Esophagus squamous epithelium (tissue), 5 donors: ENCODE results near the gene DUSP22. TPM values are rescaled to one million over a fixed set of nuclear protein-coding genes. Genes with fewer than 3 reads are reported as not detected.

Experiments used
- DNase-seq: peaks from one replicate; lab custom pipeline; 2025; lab: John Stamatoyannopoulos, UW
- H3K27ac ChIP-seq, 4 donors: fragments of 200-600 bp; sonication (generic); one replicate each; pipeline ENCODE4 v1.5.1; 2016 to 2019; ENCODE audit warnings: mild to moderate bottlenecking in 1 of 4
- H3K27me3 ChIP-seq, 4 donors: fragments of 200-600 bp; sonication (generic); 1 replicate in 3 of 4; 2 replicates in 1 of 4; pipeline versions ENCODE4 v1.5.1 to v1.6.0; 2017 to 2021; ENCODE audit warnings: antibody characterized with exemption in 1 of 4
- H3K36me3 ChIP-seq, 3 donors: fragments of 200-600 bp; sonication (generic); one replicate each; pipeline ENCODE4 v1.5.1; 2016 to 2019
- H3K4me1 ChIP-seq, 3 donors: fragments of 200-600 bp; sonication (generic); one replicate each; pipeline ENCODE4 v1.5.1; 2017 to 2019
- H3K4me3 ChIP-seq, 4 donors: fragments of 200-600 bp; sonication (generic); 1 replicate in 3 of 4; 2 replicates in 1 of 4; pipeline ENCODE4 v1.5.1; 2016 to 2019; ENCODE audit warnings: mild to moderate bottlenecking in 2 of 4, moderate library complexity in 1 of 4
- H3K9me3 ChIP-seq, 3 donors: fragments of 200-600 bp; sonication (generic); one replicate each; pipeline ENCODE4 v1.5.1; 2016 to 2019
- CTCF ChIP-seq, 6 experiments: fragments of 450-650 bp in 4 of 6; fragments of 200-600 bp in 2 of 6; sonication (generic) in 2 of 6; IDR thresholded peaks; one replicate each; pipeline ENCODE4 v1.5.1; 2016 to 2019; ENCODE audit warnings: antibody characterized with exemption in 6 of 6, mild to moderate bottlenecking in 4 of 6, moderate library complexity in 4 of 6
- POLR2A ChIP-seq, 4 donors: fragments of 450-650 bp; IDR thresholded peaks; one replicate each; pipeline ENCODE4 v1.6.1; 2017; ENCODE audit warnings: antibody characterized with exemption in 4 of 4, mild to moderate bottlenecking in 4 of 4, moderate library complexity in 3 of 4
- WGBS, 2 donors: methylation state at CpG; one replicate each; pipeline ENCODE4 v1.1.5; 2018; 5-methylcytosine and 5-hydroxymethylcytosine counted together
- intact Hi-C: fragments of 100-400 bp; cut with DNase I; formaldehyde crosslinking; loops from one replicate; pipeline ENCODE4 v1.15.0; 2022
- total RNA-seq, 4 donors: library from RNA; depleted of rRNA; stranded (reverse); fragments of >200 nt; gene quantifications; one replicate each; pipeline ENCODE4 v1.1.0, GENCODE V29; 2016
- donor health status: DM: yes; HTN: yes; CAD: no.

Gene DUSP22
- total RNA-seq, 4 donors from 2014 or later = 34.2 to 54.6 (median 45.2) TPM

GRCh38 chr6:290111-290922 is 2.0 kb upstream of the DUSP22 start:
- WGBS, 2 donors = 69 to 72% methylated on average over 9 of the region's 9 CpGs
- intact Hi-C loops = no loop called here
- Histone ChIP-seq H3K4me1 (peaks cover 8 to 47% (median 22%) of the 10 kb centered on the region in 3 donors), H3K9me3 (no peaks in the 10 kb centered on the region), H3K27me3 (no peaks in the 10 kb centered on the region), H3K36me3 (no peaks in the 10 kb centered on the region), H3K27ac (no peak overlapping the region), H3K4me3 (no peak overlapping the region)
- no peak for TF ChIP-seq CTCF (IDR thresholded peaks at IDR 0.05)
- TF ChIP-seq POLR2A (IDR thresholded peaks at IDR 0.05) = no peak
- no peak for DNase-seq

- peaks cover 12 to 56% (median 27%) of the 10 kb centered on the region in 3 donors for H3K4me1 ChIP-seq
- H3K36me3 ChIP-seq = no peaks in the 10 kb centered on the region
- 28 to 39% methylated on average over 7 to 8 of the region's 8 CpGs for WGBS, 2 donors
- no peak for TF ChIP-seq POLR2A (IDR thresholded peaks at IDR 0.05)
- TF ChIP-seq CTCF (IDR thresholded peaks at IDR 0.05) = no peak
- no peak for DNase-seq
- peak overlapping the region; percentile 97 to 99 (median 97) for H3K27ac ChIP-seq
- H3K4me3 ChIP-seq = peak overlapping the region; percentile 61 to 83 (median 66)
- intact Hi-C loops = no loop called here
- no peaks in the 10 kb centered on the region for H3K9me3 ChIP-seq
- H3K27me3 ChIP-seq = no peaks in the 10 kb centered on the region
These were observed 1.0 kb upstream of the DUSP22 start for GRCh38 chr6:291204-291696.

- H3K36me3 ChIP-seq = no peaks in the 10 kb centered on the region
These were observed 362 bp downstream of the DUSP22 start for GRCh38 chr6:292506-293192.

GRCh38 chr6:293193-294174 is 1.2 kb downstream of the DUSP22 start:
- Histone ChIP-seq H3K4me3 (peak overlapping the region; percentile 61 to 83 (median 66)), H3K27me3 (no peaks in the 10 kb centered on the region), H3K36me3 (no peaks in the 10 kb centered on the region), H3K27ac (peak overlapping the region; percentile 97 to 99 (median 97)), H3K9me3 (no peaks in the 10 kb centered on the region), H3K4me1 (peaks cover 21 to 70% (median 50%) of the 10 kb centered on the region in 3 donors)
- intact Hi-C loops = no loop called here
- no peak for DNase-seq
- 28 to 32% methylated on average over 20 to 24 of the region's 24 CpGs for WGBS, 2 donors
- TF ChIP-seq POLR2A (IDR thresholded peaks at IDR 0.05) = no peak
- TF ChIP-seq CTCF (IDR thresholded peaks at IDR 0.05) = no peak

More at GRCh38 chr6:292506-293192, 362 bp downstream of the DUSP22 start:
- no peak for DNase-seq
- intact Hi-C loops = no loop called here
- 23 to 49% methylated on average over 10 to 15 of the region's 52 CpGs for WGBS, 2 donors
- H3K4me1 ChIP-seq = peaks cover 21 to 65% (median 41%) of the 10 kb centered on the region in 3 donors
- peak overlapping the region; percentile 61 to 83 (median 66) for H3K4me3 ChIP-seq
- TF ChIP-seq CTCF (IDR thresholded peaks at IDR 0.05) (no peak), POLR2A (IDR thresholded peaks at IDR 0.05) (peak in 1 of 4 donors; percentile 60)
- no peaks in the 10 kb centered on the region for H3K27me3 ChIP-seq
- no peaks in the 10 kb centered on the region for H3K9me3 ChIP-seq
- peak overlapping the region; percentile 97 to 99 (median 97) for H3K27ac ChIP-seq
